Suprapubic skin (tissue), 4 donors: ENCODE measurements around the gene FRMD4A.

ENCODE experiments used
- EP300 ChIP-seq: sonication (generic); formaldehyde crosslinking; IDR thresholded peaks from one replicate; pipeline ENCODE4 v1.6.1; 2017; ENCODE audit warnings: antibody characterized with exemption
- POLR2AphosphoS5 ChIP-seq, 3 donors: sonication (generic); formaldehyde crosslinking; IDR thresholded peaks; one replicate each; pipeline ENCODE4 v1.6.1; 2017; ENCODE audit warnings: antibody characterized with exemption in 3 of 3
- TF ChIP-seq, protein P1 (sequence below), 2 donors: fragments of 200-600 bp in 1 of 2; fragments of 450-650 bp in 1 of 2; sonication (generic) in 1 of 2; IDR thresholded peaks; one replicate each; pipeline ENCODE4 v1.5.1; 2016 to 2019; ENCODE audit warnings: antibody characterized with exemption in 2 of 2, mild to moderate bottlenecking in 1 of 2, moderate library complexity in 1 of 2

GRCh38 chr10:13909516-13910258 is 421.0 kb downstream of the FRMD4A start:
- TF ChIP-seq EP300 (no peak), POLR2AphosphoS5 (IDR thresholded peaks at IDR 0.05) (no peak)
- TF ChIP-seq, protein P1, sequence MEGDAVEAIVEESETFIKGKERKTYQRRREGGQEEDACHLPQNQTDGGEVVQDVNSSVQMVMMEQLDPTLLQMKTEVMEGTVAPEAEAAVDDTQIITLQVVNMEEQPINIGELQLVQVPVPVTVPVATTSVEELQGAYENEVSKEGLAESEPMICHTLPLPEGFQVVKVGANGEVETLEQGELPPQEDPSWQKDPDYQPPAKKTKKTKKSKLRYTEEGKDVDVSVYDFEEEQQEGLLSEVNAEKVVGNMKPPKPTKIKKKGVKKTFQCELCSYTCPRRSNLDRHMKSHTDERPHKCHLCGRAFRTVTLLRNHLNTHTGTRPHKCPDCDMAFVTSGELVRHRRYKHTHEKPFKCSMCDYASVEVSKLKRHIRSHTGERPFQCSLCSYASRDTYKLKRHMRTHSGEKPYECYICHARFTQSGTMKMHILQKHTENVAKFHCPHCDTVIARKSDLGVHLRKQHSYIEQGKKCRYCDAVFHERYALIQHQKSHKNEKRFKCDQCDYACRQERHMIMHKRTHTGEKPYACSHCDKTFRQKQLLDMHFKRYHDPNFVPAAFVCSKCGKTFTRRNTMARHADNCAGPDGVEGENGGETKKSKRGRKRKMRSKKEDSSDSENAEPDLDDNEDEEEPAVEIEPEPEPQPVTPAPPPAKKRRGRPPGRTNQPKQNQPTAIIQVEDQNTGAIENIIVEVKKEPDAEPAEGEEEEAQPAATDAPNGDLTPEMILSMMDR (IDR thresholded peaks at IDR 0.05): no peak
